Measurements from ENCODE around the gene HDX. TPM values are rescaled to one million over a fixed set of nuclear protein-coding genes. Genes with fewer than 3 reads are reported as not detected.

HDX gene
- total RNA-seq, 1 donor from 2014 or later: 5.4 TPM

- TF ChIP-seq CTCF (IDR thresholded peaks at IDR 0.05): no peak
- Mint-ChIP-seq H3K27me3 (ENCODE audit: unreplicated experiment) (no peaks in the 10 kb centered on the region), H3K9me3 (ENCODE audit: unreplicated experiment) (peaks cover 12% of the 10 kb centered on the region), H3K4me3 (ENCODE audit: unreplicated experiment) (no peak overlapping the region), H3K36me3 (ENCODE audit: unreplicated experiment) (peaks cover 6% of the 10 kb centered on the region), H3K27ac (ENCODE audit: unreplicated experiment) (no peak overlapping the region), H3K4me1 (ENCODE audit: unreplicated experiment) (peaks cover 1% of the 10 kb centered on the region)
- no peak for DNase-seq (ENCODE audit: extremely low spot score, unreplicated experiment)
These were observed 34.4 kb downstream of the HDX start for GRCh38 chrX:84467898-84468297.

- no peak overlapping the region for H3K27ac Mint-ChIP-seq (ENCODE audit: unreplicated experiment)
- DNase-seq (ENCODE audit: extremely low spot score, unreplicated experiment): no peak
- peaks cover 2% of the 10 kb centered on the region for H3K36me3 Mint-ChIP-seq (ENCODE audit: unreplicated experiment)
- H3K27me3 Mint-ChIP-seq (ENCODE audit: unreplicated experiment): no peaks in the 10 kb centered on the region
- TF ChIP-seq CTCF (IDR thresholded peaks at IDR 0.05): no peak
- H3K9me3 Mint-ChIP-seq (ENCODE audit: unreplicated experiment): peaks cover 50% of the 10 kb centered on the region
- no peaks in the 10 kb centered on the region for H3K4me1 Mint-ChIP-seq (ENCODE audit: unreplicated experiment)
- H3K4me3 Mint-ChIP-seq (ENCODE audit: unreplicated experiment): no peak overlapping the region
These were observed 48.7 kb downstream of the HDX start for GRCh38 chrX:84453351-84454246.

GRCh38 chrX:84441143-84441542, 61.1 kb downstream of the HDX start:
- Mint-ChIP-seq H3K27ac (ENCODE audit: unreplicated experiment) (no peak overlapping the region), H3K36me3 (ENCODE audit: unreplicated experiment) (peaks cover 19% of the 10 kb centered on the region), H3K27me3 (ENCODE audit: unreplicated experiment) (no peaks in the 10 kb centered on the region), H3K4me1 (ENCODE audit: unreplicated experiment) (no peaks in the 10 kb centered on the region), H3K4me3 (ENCODE audit: unreplicated experiment) (no peak overlapping the region), H3K9me3 (ENCODE audit: unreplicated experiment) (peaks cover 31% of the 10 kb centered on the region)
- TF ChIP-seq CTCF (IDR thresholded peaks at IDR 0.05): no peak
- no peak for DNase-seq (ENCODE audit: extremely low spot score, unreplicated experiment)

DNA sequence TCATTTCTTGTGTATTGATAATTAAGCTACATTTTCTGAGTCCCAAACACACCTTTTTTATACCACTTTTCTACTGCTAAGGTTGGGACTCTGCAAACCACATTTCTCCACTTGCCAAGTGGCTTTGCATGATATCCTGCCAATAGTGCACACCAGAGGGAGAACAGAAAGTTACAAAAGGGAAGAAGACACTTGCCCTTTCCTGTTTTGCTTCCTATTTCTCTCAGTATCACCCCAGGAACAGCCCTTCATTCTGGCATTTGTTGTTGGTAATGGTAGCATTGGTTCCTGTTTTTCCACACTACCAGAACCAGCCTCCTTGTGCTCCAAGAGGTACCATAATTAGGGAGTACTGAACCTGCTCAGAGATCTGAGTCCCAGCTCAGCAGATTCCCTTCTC, 87.1 kb downstream of the HDX start:
- peaks cover under 1% of the 10 kb centered on the region for H3K36me3 Mint-ChIP-seq (ENCODE audit: unreplicated experiment)
- no peak for DNase-seq (ENCODE audit: extremely low spot score, unreplicated experiment)

More for the DNA sequence above, 87.1 kb downstream of the HDX start:
- Mint-ChIP-seq H3K27ac (ENCODE audit: unreplicated experiment) (no peak overlapping the region), H3K27me3 (ENCODE audit: unreplicated experiment) (no peaks in the 10 kb centered on the region), H3K4me1 (ENCODE audit: unreplicated experiment) (no peaks in the 10 kb centered on the region), H3K4me3 (ENCODE audit: unreplicated experiment) (no peak overlapping the region), H3K9me3 (ENCODE audit: unreplicated experiment) (peaks cover 39% of the 10 kb centered on the region)
- no peak for TF ChIP-seq CTCF (IDR thresholded peaks at IDR 0.05)
